NCI-H524 treated with DMSO at 0.1 percent for 48 hours (cell line): Measurements from ENCODE around the gene PNLIPRP1.

ENCODE experiments used
- DNase-seq: peaks from one replicate; lab custom pipeline; 2025; lab: John Stamatoyannopoulos, UW

Gene PNLIPRP1

GRCh38 chr10:116590590-116591444, at the start of gene PNLIPRP1:
TSS of gene PNLIPRP1 (plus strand) at chr10:116590959. CDS start at chr10:116591130, 171 bp downstream.
- DNase-seq = no peak

GRCh38 chr10:116542007-116542677, 48.6 kb upstream of the PNLIPRP1 start:
- DNase-seq = no peak

GRCh38 chr10:116545122-116545521, 45.6 kb upstream of the PNLIPRP1 start:
- no peak for DNase-seq

- no peak for DNase-seq
Measured at GRCh38 chr10:116545756-116546155, 45.0 kb upstream of the PNLIPRP1 start, which contains the start of gene PNLIP. TSS of gene PNLIP (plus strand) at chr10:116545931. CDS start at chr10:116546093, 162 bp downstream.

GRCh38 chr10:116548301-116548700, 42.5 kb upstream of the PNLIPRP1 start:
- DNase-seq = no peak

GRCh38 chr10:116553378-116553980, 37.3 kb upstream of the PNLIPRP1 start:
- no peak for DNase-seq

- no peak for DNase-seq
Measured at GRCh38 chr10:116554628-116555027, 36.1 kb upstream of the PNLIPRP1 start.

GRCh38 chr10:116555880-116556279, 34.9 kb upstream of the PNLIPRP1 start:
- no peak for DNase-seq

- DNase-seq = no peak
Measured at GRCh38 chr10:116557305-116557880, 33.4 kb upstream of the PNLIPRP1 start.

GRCh38 chr10:116565534-116565933, 25.2 kb upstream of the PNLIPRP1 start:
- no peak for DNase-seq

GRCh38 chr10:116566932-116567331, 23.8 kb upstream of the PNLIPRP1 start:
- DNase-seq = no peak

- no peak for DNase-seq
Measured at GRCh38 chr10:116567335-116567734, 23.4 kb upstream of the PNLIPRP1 start.

- DNase-seq = no peak
Measured at GRCh38 chr10:116574797-116575196, 16.0 kb upstream of the PNLIPRP1 start.

- DNase-seq = no peak
Measured at GRCh38 chr10:116587878-116588591, 2.7 kb upstream of the PNLIPRP1 start.

GRCh38 chr10:116588995-116589394, 1.8 kb upstream of the PNLIPRP1 start:
- DNase-seq = no peak

- no peak for DNase-seq
Measured at GRCh38 chr10:116589926-116590325, 833 bp upstream of the PNLIPRP1 start.

GRCh38 chr10:116593139-116593740, 2.5 kb downstream of the PNLIPRP1 start:
- DNase-seq = no peak

- no peak for DNase-seq
Measured at GRCh38 chr10:116594525-116595035, 3.8 kb downstream of the PNLIPRP1 start.

GRCh38 chr10:116596062-116596461, 5.3 kb downstream of the PNLIPRP1 start:
- DNase-seq = no peak

GRCh38 chr10:116597543-116597942, 6.8 kb downstream of the PNLIPRP1 start:
- no peak for DNase-seq

- DNase-seq = no peak
Measured at GRCh38 chr10:116598329-116598728, 7.6 kb downstream of the PNLIPRP1 start.
